NK-92 (cell line): Measurements from ENCODE around the gene KRT83.
"Not testable (repeated sequence)": the region's sequence is repeated elsewhere in the genome, so short reads cannot be mapped to it uniquely, and the experiment has no call there.

Source experiments
- DNase-seq: peaks from one replicate; lab custom pipeline; 2025; ENCODE audit not compliant: unreplicated experiment; lab: John Stamatoyannopoulos, UW

The KRT83 gene

DNA sequence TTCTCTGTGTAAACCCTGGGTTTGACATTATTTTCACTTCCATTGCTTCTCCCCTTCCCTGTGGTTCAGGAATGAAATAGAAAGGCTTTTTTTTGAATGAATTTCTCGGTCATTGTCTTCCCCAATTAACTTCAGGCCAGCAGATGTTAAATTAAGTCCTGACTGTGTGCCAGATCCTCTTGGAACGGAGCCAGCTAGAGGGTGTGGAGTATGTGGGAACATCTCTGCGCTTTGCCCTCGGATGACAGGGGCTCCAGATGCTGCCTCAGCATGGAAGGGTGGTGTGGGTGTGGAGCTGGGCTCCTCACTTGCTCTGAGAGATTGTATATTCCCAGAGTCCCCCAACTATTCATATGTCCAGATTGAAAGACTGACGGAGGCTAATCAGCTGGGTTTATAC is 33.0 kb upstream of the KRT83 start:
- DNase-seq = no peak

GRCh38 chr12:52353766-52354165 is 32.6 kb upstream of the KRT83 start:
- DNase-seq = no peak

- no peak for DNase-seq
Measured at GRCh38 chr12:52352951-52353350, 31.8 kb upstream of the KRT83 start.

DNA sequence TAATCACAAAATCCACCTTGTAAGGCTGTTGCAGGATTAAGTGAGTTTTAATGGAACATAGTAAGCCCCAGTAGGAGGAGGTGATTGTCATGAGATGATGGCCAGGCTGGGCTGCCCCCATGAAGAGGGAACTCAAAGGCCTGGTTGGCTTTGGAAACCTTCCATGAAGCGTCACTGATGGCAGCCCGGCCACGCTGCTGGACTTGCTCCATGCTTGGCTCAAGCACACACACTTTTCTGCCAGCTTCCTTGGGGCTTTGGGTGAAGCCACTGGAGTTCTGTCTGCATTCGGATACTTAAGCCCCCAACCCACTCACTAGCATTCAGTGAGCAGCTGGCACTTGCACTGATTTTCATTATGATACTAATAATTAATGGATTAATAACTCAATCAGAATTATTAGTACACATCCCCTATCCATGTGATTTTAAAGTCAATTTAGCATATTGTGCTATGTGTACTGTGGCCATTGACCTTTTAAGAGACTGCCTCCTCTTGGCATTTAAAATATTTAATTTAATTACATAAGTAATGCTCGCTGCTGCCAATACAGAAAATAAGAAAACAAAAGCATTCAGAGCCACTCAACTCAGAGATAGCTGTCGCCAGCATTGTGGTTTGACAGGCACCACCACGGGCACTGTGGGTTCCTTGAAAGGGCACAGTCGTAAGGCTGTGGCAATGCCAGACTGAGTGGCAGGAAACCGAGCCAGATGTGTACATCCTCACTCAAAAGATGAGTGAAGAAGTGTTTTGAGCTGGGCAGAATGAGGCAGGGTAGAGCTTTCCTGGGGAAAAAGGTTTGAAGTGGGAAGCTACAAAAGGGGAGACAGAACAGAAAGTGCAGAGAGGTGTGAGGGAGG is 30.2 kb upstream of the KRT83 start:
- DNase-seq = no peak

DNA sequence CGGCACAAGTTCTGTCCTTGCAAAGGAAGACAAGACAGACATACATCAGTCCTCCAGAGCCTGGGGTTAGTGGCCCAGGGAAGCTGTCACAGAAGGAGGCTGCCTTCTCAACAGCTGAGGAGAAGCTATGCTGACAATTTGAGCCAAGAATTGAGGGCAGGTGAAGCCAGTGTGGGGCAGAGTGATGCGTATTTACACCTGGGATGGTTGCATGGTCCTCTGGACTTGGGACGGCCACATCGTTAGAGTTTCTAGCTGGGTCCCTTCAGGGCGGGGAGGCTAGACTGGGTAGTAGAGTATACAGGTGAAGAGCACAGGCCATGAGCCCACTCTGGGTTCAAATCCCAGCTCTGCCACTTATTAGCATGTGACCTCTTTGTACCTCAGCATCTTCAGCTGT is 29.6 kb upstream of the KRT83 start:
- no peak for DNase-seq

DNA sequence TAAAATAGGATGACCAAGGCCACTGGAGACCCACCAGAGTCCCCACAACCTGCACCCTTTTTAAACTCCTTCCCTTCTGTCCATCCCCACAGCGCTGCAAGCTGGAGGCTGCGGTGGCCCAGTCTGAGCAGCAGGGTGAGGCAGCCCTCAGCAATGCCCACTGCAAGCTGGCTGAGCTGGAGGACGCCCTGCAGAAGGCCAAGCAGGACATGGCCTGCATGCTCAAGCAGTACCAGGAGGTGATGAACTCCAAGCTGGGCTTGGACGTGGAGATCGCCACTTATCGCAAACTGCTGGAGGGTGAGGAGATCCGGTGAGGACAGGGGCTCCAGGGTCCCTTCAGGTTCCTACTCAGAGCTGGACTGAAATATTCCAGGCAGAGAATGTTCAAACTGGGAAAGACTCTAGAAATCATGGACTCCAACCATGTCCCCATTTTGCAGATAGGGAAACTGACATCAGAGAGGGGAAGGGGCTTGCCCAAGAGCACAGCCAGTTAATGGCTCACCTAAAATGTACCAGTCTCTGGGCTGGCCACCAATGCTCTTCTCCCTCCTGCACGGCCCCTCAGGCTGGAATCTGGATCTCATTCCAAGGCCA is 28.9 kb upstream of the KRT83 start:
- no peak for DNase-seq

- no peak for DNase-seq
Measured at GRCh38 chr12:52349196-52349595, 28.0 kb upstream of the KRT83 start.

DNA sequence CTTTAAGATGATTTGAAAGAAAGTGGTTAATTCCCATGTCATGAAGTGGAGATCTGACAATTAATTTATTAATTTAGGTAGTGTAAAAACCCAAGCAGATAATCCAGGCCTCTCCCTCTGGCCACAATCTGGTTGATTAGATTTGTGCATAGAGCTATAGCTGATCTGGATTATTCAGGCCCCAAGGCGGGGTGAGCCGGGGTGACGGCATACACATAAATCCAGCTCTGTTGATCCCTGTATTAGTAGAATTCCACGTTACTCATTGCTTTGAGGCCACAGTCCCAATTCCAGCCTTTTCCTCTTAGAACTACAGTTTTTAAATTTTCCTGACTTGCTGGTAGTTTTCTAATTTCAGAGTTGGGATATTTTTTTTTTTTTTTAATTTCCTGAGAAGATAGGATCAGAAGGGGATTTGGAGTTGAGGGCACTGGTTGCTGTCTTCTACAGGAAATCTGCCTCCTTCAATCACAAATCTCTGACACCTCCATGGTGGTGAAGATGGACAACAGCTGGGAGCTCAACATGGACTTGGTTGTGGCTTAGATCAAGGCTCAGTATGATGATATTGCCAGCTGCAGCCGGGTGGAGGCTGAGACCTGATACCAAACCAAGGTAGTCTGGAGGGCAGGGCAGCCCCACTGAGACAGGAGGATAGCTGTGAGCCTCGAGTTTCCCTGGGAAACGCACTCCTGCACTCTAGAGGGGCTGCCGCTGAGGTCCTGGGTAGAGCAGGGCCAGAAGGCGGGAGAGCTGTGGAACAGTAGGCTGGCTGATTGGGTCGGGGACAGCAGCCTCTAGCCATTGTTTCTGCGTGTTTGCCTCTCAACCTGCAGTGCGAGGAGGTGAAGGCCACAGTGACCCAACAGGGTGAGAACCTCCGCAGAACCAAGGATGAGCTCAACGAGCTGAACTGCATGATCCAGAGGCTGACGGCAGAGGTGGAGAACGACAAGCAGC is 26.6 kb upstream of the KRT83 start:
- no peak for DNase-seq

- no peak for DNase-seq
Measured at GRCh38 chr12:52347016-52347415, 25.8 kb upstream of the KRT83 start.

GRCh38 chr12:52346593-52346992 is 25.4 kb upstream of the KRT83 start:
- no peak for DNase-seq

- DNase-seq = not testable (repeated sequence)
Measured at GRCh38 chr12:52345041-52345440, 23.8 kb upstream of the KRT83 start.

DNA sequence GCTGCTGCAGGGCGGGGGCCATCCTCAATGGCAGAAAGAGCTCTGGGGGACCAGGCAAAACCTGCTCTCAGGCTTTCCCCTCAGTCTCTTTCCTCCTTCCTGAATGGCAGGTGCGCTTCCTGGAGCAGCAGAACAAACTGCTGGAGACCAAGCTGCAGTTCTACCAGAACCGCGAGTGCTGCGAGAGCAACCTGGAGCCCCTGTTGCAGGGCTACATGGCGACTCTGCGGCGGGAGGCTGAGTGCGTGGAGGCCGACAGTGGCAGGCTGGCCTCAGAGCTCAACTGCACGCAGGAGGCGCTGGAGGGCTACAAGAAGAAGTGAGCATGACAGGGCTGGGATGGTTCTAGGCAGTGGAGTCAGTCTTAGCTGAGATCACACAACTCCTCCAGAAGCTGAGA is 22.9 kb upstream of the KRT83 start:
- DNase-seq = no peak

DNA sequence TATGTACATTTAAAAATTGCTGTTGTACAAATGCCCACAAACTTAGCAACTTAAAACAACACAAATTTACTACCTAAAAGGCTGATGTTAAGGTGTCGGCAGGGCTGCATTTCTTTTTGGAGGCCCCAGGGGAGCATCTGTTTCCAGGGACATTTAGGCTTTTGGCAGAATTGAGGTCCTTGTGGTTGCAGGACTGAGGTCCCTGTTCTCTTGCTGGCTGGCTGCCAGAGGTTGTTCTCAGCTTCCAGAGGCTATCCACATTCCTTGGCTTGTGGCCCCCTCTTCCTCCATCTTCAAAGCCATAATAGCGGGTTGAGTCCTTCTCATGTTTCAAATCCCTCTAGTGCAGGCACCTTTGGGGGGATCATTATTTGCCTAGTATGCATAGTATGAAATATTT is 22.4 kb upstream of the KRT83 start:
- DNase-seq = no peak

DNA sequence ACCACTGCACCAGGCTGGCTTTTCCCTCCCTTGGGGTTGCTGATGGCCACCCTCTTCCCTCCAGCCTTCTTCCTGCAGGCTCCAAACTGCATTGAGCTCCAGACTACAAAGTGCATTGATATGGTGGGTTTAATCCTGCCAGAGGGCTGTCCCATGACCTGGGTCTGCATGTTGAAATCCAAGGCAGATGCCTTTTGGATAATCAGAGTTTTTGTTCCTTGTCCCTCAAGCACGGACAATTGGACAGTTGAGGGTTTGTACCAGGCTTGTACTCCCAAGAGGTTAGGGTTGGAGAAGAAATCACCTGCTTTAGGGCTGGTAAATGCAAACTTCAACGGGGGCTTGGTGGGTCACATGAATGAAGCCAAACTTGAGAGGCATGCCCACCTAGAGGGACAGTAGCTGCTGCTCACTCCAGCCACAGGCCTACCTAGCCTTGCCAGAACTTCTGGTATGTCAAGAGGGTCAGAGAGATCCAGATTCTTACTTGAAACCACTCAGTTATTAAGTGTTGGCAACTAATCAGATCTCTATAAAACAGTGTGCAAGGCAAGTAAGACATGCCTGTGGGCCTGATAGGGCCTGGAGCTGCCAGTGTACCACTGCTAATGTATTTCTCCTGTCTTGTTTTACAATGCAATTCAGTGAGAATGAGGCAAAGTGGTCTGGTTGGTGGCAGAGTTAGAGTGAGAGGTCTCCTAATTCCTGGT is 21.7 kb upstream of the KRT83 start:
- DNase-seq = no peak

GRCh38 chr12:52341066-52341580 is 19.9 kb upstream of the KRT83 start:
- DNase-seq = no peak

DNA sequence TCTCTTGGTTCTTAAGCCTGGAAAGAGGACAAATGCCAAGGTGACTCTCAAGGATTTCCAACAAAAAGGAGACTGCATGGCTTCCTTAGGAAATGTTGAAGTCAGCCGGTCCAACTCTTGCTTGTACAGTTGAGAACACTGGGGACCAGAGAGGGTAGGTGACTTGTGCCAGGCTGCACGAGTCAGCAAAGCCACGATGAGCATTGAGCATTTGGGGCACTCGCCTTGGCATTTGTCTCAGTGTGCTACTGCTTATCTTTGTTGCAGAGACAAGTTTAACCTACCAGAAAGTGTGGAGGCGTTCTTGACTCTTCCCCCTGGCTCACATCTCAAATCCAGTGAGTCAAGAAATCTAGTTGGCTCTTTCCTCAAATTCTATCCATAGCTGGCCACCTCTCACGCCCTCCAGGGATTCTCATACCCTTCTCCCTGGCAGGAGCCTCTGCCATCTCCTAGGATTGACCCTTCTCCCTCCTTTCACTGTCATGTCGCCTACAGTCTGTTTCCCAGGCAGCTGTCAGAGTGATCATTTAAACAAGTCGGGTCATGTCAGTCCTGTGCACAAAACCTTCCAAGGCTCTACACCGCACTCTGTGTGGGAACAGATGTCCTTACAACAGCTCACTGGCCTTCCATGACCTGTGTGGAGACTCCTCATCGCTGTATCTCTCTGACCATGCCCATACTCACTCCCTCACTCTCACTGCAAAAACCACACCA is 17.2 kb upstream of the KRT83 start:
- DNase-seq = no peak

DNA sequence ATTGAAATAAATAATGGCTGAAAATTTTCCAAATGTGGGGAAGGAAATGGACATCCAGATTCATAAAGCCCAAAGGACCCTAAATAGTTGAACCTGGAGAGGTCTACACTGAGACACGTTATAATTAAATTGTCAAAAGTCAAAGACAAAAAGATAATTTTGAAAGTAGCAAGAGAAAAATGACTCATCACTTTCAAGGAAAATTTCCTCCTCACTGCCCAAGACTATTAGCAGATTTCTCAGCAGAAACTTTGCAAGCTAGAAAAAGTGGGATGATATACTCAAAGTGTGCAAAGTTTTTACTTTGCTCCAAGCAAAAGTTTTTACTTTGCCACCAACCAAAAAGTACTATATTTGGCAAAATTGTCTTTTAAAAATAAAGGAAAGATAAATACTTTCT is 15.9 kb upstream of the KRT83 start:
- DNase-seq = no peak

DNA sequence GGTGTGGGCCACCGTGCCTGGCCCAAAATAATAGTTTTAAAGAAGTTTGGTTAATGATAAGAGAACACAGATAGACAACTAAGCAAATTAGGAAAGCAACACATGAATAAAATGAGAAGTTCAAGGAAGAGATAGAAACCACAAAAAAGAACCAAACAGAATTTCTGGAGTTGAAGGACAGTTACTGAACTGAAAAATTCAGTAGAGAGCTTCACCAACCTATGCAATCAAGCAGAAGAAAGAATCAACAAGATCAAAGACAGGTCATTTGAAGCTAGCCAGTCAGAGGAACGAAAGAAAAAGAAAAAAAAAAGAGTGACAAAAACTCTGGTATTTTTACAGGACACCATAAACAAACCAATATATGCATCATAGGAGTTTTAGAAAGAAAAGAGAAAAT is 15.4 kb upstream of the KRT83 start:
- no peak for DNase-seq

DNA sequence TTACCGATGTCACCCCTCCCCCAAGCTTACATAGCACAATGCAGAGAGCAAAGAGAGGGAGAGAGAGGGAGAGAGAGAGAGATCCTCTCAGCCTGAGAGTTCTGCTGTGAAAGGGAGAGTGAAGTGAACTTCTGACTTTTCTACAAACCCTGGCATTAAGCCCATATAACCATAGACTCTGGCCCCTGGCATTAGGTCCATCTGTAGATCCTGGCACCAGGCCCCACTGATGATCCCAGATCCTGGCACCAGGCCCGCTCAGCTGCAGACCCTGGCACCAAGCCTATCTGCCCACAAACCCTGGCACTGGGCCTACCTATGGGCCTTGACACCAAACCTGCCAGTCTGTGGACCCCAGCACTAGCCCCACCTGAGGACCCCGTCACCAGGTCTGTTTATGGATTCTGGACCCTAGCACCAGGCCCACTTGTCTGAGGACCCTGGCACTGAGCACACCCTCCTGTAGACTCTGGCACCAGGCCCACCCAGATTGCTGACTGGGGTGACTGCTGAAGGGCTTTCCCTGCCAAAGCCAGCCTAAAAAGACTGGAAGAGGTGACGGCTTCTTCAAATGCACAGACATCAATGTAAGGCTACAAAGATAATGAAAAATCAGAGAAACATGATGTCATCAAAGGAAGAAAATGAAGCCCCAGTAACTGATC is 14.5 kb upstream of the KRT83 start:
- DNase-seq = no peak

DNA sequence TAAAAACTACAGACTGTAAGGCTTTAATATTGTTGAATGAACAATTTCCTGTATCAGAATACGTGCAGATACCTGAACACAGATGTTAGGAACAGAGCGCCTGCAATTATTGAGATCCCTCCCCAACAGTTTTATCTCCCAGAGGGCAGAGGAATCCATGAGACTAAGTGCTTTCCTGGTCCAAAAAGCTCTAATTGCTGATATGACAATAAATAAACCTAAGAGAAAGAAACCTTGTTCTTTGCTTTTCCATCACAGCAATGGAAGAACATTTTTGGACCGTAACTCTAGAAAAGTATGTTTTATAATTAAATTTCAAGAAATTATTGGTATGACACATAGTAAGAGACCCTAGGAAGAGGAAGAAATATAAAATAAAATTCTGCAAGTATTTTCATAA is 13.0 kb upstream of the KRT83 start:
- no peak for DNase-seq
